BLaER1 treated with 17β-estradiol and CSF1 and Interleukin-3, amounts not matched to agents 10 nM and 100 nM (cell line): Measurements from ENCODE around the gene C11orf54.

Experiments used
- H3K27ac ChIP-seq, 11 experiments: shearing (Covaris generic); formaldehyde crosslinking; 2 replicates each; pipeline ENCODE4 v1.8.1; 2022
- H3K27me3 ChIP-seq, 11 experiments: shearing (Covaris generic); formaldehyde crosslinking; 2 replicates each; pipeline ENCODE4 v1.8.1; 2022
- H3K36me3 ChIP-seq, 11 experiments: shearing (Covaris generic); formaldehyde crosslinking; 2 replicates each; pipeline ENCODE4 v1.8.1; 2022
- H3K4me1 ChIP-seq, 10 experiments: shearing (Covaris generic); formaldehyde crosslinking; 2 replicates each; pipeline ENCODE4 v1.8.1; 2022
- H3K4me2 ChIP-seq, 11 experiments: shearing (Covaris generic); formaldehyde crosslinking; 2 replicates each; pipeline ENCODE4 v1.8.1; 2022
- H3K4me3 ChIP-seq, 10 experiments: shearing (Covaris generic); formaldehyde crosslinking; 2 replicates each; pipeline ENCODE4 v1.8.1; 2022
- H3K9ac ChIP-seq, 11 experiments: shearing (Covaris generic); formaldehyde crosslinking; 2 replicates each; pipeline ENCODE4 v1.8.1; 2022
- H3K9me3 ChIP-seq, 11 experiments: shearing (Covaris generic); formaldehyde crosslinking; replicated peaks in 1 of 11; 2 replicates each; pipeline ENCODE4 v1.8.1; 2022
- H4K20me1 ChIP-seq, 11 experiments: shearing (Covaris generic); formaldehyde crosslinking; 2 replicates each; pipeline ENCODE4 v1.8.1; 2022
- Cebpa-rat ChIP-seq, 11 experiments: shearing (Covaris generic); IDR thresholded peaks; 2 replicates each; pipeline ENCODE4 v1.8.1; 2022

Gene C11orf54

GRCh38 chr11:93783765-93784144 lies 42.3 kb downstream of the C11orf54 start:
- Histone ChIP-seq H3K9ac (peak overlapping the region; percentile 90 to 100 (median 99)), H3K4me2 (peak overlapping the region; percentile 65 to 97 (median 79)), H3K9me3 (peaks cover 0 to 11% (median 0%) of the 10 kb centered on the region in 11 experiments; a peak in 3 of 22 replicates), H4K20me1 (peaks cover 39 to 45% (median 41%) of the 10 kb centered on the region in 11 experiments), H3K4me1 (peaks cover 23 to 35% (median 30%) of the 10 kb centered on the region in 10 experiments), H3K27ac (peak overlapping the region in 10 of 11 experiments; percentile 94 to 100 (median 98); a peak in 19 of 22 replicates), H3K36me3 (peaks cover 6 to 34% (median 31%) of the 10 kb centered on the region in 11 experiments; a peak in 21 of 22 replicates), H3K4me3 (peak overlapping the region; percentile 82 to 99 (median 93)), H3K27me3 (no peaks in the 10 kb centered on the region)
- no peak for TF ChIP-seq Cebpa-rat (IDR thresholded peaks at IDR 0.05)

DNA sequence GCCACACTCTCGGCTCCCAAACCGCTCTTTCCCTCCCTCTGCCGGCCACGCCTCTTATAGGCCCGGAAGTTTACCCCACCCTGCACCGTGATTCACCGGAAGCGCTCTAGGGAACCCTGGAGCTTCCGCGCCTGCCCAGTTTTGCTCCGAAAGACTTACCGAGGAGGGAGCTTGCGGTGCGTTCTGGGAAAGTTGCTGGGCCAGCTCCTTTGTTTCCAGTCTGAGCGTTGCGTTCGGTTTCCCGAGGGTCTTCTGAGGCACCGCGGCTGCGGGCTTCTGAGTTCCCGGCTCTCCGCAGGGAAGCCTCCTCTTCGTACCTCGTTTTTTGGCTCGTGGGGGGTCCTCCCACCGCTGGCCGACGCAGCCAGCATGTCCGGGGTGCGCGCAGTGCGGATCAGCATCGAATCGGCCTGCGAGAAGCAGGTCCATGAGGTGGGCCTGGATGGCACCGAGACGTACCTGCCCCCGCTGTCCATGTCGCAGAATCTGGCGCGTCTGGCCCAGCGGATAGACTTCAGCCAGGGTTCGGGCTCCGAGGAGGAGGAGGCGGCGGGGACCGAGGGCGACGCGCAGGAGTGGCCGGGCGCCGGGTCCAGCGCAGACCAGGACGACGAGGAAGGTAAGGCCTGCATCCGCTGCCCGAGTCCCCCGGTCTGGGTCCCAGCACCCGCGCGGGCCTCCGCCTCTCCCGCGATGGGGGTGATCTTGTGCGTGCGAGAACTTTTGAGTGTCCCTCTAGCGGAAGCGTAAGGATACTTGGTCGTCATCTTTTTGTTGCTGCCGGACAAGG lies 42.9 kb downstream of the C11orf54 start, which contains the start of gene MED17:
MED17 (plus strand) TSS at position 138 of the 790 bp plus-strand sequence; CDS start at position 370, 232 bp downstream.
- TF ChIP-seq Cebpa-rat (IDR thresholded peaks at IDR 0.05) = no peak
- peak within 1 kb of the TSS; percentile 85 to 100 (median 98) for H3K27ac ChIP-seq
- H3K36me3 ChIP-seq = peaks cover 12 to 40% (median 37%) of the 10 kb centered on the region in 11 experiments; a peak in 21 of 22 replicates
- peaks cover 0 to 11% (median 0%) of the 10 kb centered on the region in 11 experiments; a peak in 3 of 22 replicates for H3K9me3 ChIP-seq
- H3K9ac ChIP-seq = peak within 1 kb of the TSS; percentile 90 to 100 (median 99)
- peaks cover 45 to 51% (median 47%) of the 10 kb centered on the region in 11 experiments for H4K20me1 ChIP-seq
- H3K4me1 ChIP-seq = peaks cover 23 to 35% (median 30%) of the 10 kb centered on the region in 10 experiments
- H3K4me3 ChIP-seq = peak within 1 kb of the TSS; percentile 82 to 99 (median 93)
- H3K27me3 ChIP-seq = no peaks in the 10 kb centered on the region
- peak within 1 kb of the TSS; percentile 89 to 99 (median 97) for H3K4me2 ChIP-seq

DNA sequence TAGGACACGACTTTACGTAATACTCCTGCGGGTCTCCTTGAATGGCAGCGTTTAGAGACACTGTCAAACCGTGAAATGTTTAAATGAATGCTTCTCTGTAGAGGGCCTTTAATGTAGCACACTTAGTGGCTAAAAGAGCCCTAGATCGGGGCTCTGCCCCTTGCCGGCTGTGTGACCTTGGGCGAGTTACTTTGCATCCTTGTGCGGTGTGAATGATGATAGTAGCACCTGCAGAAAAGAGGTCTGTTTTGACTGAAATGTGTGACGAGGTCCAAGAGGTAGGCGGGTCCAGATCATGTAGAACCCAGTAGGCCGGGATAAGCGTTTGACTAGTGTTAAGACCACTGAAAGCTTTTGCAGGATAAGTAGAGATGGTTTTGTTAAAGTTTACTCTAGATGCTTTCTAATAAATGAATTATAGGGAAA lies 43.5 kb downstream of the C11orf54 start:
- Histone ChIP-seq H3K9ac (peak overlapping the region; percentile 90 to 100 (median 99)), H3K9me3 (peaks cover 0 to 6% (median 0%) of the 10 kb centered on the region in 11 experiments; a peak in 3 of 22 replicates), H3K4me3 (peak overlapping the region; percentile 82 to 99 (median 93)), H3K36me3 (peaks cover 17 to 46% (median 43%) of the 10 kb centered on the region in 11 experiments), H3K27ac (peak overlapping the region; percentile 85 to 100 (median 98); a peak in 21 of 22 replicates), H3K4me1 (peaks cover 23 to 35% (median 30%) of the 10 kb centered on the region in 10 experiments), H3K4me2 (peak overlapping the region; percentile 89 to 99 (median 97)), H3K27me3 (no peaks in the 10 kb centered on the region), H4K20me1 (peaks cover 51 to 57% (median 53%) of the 10 kb centered on the region in 11 experiments)
- no peak for TF ChIP-seq Cebpa-rat (IDR thresholded peaks at IDR 0.05)

DNA sequence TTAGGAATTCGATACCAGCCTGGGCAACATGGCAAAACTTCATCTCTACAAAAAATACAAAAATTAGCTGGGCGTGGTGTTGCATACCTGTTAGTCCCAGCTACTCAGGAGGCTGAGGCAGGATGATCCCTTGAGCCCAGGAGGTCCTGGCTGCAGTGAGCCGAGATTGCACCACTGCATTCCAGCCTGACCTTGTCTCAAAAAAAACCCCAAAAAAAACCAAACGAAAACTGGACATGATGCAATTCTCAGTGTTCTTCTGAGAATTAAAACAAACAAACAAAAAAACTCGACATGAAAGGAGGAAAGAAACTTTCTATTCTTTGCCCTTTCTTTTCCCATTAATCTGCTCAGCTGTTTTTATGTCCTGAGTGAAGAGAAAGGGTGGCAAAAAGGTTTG lies 50.0 kb downstream of the C11orf54 start:
- H3K9me3 ChIP-seq = no peaks in the 10 kb centered on the region
- no peak for TF ChIP-seq Cebpa-rat (IDR thresholded peaks at IDR 0.05)
- peaks cover 8 to 13% (median 10%) of the 10 kb centered on the region in 10 experiments for H3K4me1 ChIP-seq
- no peaks in the 10 kb centered on the region for H3K27me3 ChIP-seq
- no peak overlapping the region for H3K4me3 ChIP-seq
- no peak overlapping the region for H3K4me2 ChIP-seq
- H3K9ac ChIP-seq = no peak overlapping the region
- no peak overlapping the region for H3K27ac ChIP-seq
- peaks cover 67 to 100% (median 98%) of the 10 kb centered on the region in 11 experiments for H4K20me1 ChIP-seq
- H3K36me3 ChIP-seq = peaks cover 83 to 100% (median 100%) of the 10 kb centered on the region in 11 experiments

- no peaks in the 10 kb centered on the region for H3K4me1 ChIP-seq
- no peaks in the 10 kb centered on the region for H3K9me3 ChIP-seq
- no peaks in the 10 kb centered on the region for H3K27me3 ChIP-seq
- H3K27ac ChIP-seq = no peak overlapping the region
- TF ChIP-seq Cebpa-rat (IDR thresholded peaks at IDR 0.05) = 0 out of 22 replicates have a peak, but pooled peaks of 1 of the 11 experiments have one; percentile 16
- H3K9ac ChIP-seq = no peak overlapping the region
- H3K4me2 ChIP-seq = no peak overlapping the region
- peaks cover 30 to 100% (median 83%) of the 10 kb centered on the region in 11 experiments; a peak in 21 of 22 replicates for H4K20me1 ChIP-seq
- H3K36me3 ChIP-seq = peaks cover 97 to 100% (median 100%) of the 10 kb centered on the region in 11 experiments
- H3K4me3 ChIP-seq = no peak overlapping the region
Measured at GRCh38 chr11:93796441-93797231, 55.2 kb downstream of the C11orf54 start.

- TF ChIP-seq Cebpa-rat (IDR thresholded peaks at IDR 0.05) = no peak
- Histone ChIP-seq H3K27me3 (no peaks in the 10 kb centered on the region), H3K9me3 (no peaks in the 10 kb centered on the region), H3K4me3 (no peak overlapping the region), H4K20me1 (peaks cover 21 to 100% (median 83%) of the 10 kb centered on the region in 11 experiments; a peak in 21 of 22 replicates), H3K4me2 (no peak overlapping the region), H3K36me3 (peaks cover 97 to 100% (median 100%) of the 10 kb centered on the region in 11 experiments), H3K4me1 (no peaks in the 10 kb centered on the region), H3K9ac (no peak overlapping the region), H3K27ac (no peak overlapping the region)
Measured at GRCh38 chr11:93801366-93801765, 59.9 kb downstream of the C11orf54 start.

GRCh38 chr11:93804879-93805278 lies 63.4 kb downstream of the C11orf54 start:
- Histone ChIP-seq H3K27ac (no peak overlapping the region), H4K20me1 (peaks cover 24 to 97% (median 74%) of the 10 kb centered on the region in 11 experiments; a peak in 21 of 22 replicates), H3K9me3 (no peaks in the 10 kb centered on the region), H3K4me3 (no peak overlapping the region), H3K27me3 (no peaks in the 10 kb centered on the region), H3K4me1 (no peaks in the 10 kb centered on the region), H3K4me2 (no peak overlapping the region), H3K9ac (no peak overlapping the region), H3K36me3 (peaks cover 96 to 100% (median 99%) of the 10 kb centered on the region in 11 experiments)
- TF ChIP-seq Cebpa-rat (IDR thresholded peaks at IDR 0.05) = no peak

- no peak for TF ChIP-seq Cebpa-rat (IDR thresholded peaks at IDR 0.05)
- no peak overlapping the region for H3K9ac ChIP-seq
- H3K4me1 ChIP-seq = no peaks in the 10 kb centered on the region
- H3K9me3 ChIP-seq = no peaks in the 10 kb centered on the region
- H4K20me1 ChIP-seq = peaks cover 3 to 92% (median 58%) of the 10 kb centered on the region in 11 experiments; a peak in 20 of 22 replicates
- no peaks in the 10 kb centered on the region for H3K27me3 ChIP-seq
- H3K36me3 ChIP-seq = peaks cover 96 to 100% (median 99%) of the 10 kb centered on the region in 11 experiments
- no peak overlapping the region for H3K4me3 ChIP-seq
- H3K27ac ChIP-seq = no peak overlapping the region
- no peak overlapping the region for H3K4me2 ChIP-seq
Measured at GRCh38 chr11:93807980-93808379, 66.5 kb downstream of the C11orf54 start.
